WI38 (cell line): Measurements from ENCODE around the gene EPYC.

Experiments
- H3K4me3 ChIP-seq: 2 replicates; pipeline ENCODE4 v1.5.1; 2011; ENCODE audit warnings: low read depth, mild to moderate bottlenecking, control low read depth, low read length
- TF ChIP-seq, protein P1 (sequence below): IDR thresholded peaks from 2 replicates; pipeline ENCODE4 v1.5.1; 2012; ENCODE audit warnings: low read depth, mild to moderate bottlenecking, control low read depth, low read length

The EPYC gene

DNA sequence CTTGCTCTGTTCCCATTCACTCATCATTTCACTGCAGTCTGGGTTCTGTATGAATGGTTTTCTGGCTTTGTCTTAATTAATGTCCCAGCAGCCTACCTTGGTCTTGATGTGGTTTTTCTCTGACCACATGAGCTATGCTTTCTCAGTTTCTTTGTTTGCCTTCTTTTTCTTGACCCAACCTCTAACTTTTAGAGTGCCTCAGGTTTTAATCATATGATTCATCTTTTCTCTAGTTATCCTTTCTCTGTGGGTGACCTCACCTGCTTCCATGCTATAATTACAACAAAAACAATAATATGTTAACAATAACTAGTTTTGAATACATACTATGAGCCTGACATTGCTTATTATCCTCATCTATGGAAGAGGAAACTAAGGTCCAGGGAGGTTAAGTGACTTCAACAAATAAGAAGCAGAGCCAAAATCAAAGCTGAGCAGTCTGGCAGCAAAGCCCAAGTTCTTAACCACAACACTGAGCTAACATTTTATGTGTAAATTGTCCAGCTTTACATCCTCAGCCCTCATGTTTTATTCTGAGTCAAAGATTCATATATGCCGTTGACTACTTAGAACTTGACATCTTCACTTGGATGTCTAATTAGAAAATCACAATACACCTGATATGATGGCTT lies 4.7 kb upstream of the EPYC start:
- TF ChIP-seq, protein P1, sequence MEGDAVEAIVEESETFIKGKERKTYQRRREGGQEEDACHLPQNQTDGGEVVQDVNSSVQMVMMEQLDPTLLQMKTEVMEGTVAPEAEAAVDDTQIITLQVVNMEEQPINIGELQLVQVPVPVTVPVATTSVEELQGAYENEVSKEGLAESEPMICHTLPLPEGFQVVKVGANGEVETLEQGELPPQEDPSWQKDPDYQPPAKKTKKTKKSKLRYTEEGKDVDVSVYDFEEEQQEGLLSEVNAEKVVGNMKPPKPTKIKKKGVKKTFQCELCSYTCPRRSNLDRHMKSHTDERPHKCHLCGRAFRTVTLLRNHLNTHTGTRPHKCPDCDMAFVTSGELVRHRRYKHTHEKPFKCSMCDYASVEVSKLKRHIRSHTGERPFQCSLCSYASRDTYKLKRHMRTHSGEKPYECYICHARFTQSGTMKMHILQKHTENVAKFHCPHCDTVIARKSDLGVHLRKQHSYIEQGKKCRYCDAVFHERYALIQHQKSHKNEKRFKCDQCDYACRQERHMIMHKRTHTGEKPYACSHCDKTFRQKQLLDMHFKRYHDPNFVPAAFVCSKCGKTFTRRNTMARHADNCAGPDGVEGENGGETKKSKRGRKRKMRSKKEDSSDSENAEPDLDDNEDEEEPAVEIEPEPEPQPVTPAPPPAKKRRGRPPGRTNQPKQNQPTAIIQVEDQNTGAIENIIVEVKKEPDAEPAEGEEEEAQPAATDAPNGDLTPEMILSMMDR: no peak
- H3K4me3 ChIP-seq: no peak overlapping the region

DNA sequence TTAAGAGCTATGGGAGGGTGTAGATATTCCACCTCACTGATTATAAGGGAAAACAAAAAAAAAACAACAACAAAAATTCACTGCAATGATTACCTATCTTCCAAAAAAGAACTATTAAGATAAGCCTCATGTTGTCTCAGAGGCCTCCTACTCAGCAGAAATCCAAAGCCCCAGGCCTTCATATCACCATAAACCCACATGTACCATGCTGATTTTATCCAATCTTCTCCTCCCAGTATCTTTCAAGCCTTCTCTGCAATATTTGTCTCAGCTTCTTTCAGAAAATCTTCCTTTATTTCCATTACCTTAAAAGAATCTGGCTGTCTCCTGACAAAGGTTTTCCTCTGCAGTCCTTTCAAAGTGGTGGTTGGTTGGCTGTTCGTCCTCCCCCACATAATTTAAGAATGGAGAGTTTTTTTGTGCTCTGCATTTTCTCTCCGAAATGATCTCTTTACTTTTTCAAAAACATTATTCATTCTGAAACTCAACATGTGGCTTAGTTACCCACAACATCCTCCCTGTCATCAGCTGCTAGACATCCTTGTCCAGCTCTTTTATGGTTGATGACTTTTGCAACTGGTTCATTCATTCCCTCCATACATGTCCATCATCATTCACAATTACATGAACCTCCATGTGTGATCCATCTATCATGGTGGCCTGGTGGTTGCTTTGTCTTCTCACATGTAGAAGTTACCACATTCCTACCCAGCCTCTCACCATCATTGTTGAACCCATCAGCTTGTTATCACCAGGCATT lies 2.9 kb upstream of the EPYC start:
- TF ChIP-seq, protein P1: no peak
- H3K4me3 ChIP-seq: no peak overlapping the region

DNA sequence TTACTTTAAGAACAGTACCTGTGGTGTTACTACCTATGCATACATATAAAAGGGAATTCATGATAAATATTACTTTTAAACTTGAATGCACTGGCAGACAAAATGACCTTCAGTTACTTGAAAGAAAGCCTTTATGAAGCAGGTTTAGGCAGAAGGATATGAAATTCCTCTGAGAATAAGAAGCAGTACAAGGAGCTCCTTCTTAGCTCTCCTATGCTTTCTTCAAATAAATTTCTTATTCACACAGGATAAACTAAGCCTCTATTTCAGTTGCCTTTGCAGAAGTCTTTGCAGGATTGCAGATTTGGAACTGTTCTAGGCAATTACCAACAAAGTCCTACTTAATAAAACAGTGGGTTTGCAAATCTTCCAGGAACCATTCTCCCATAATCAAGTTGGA lies 1.0 kb downstream of the EPYC start:
- TF ChIP-seq, protein P1: no peak
- no peak overlapping the region for H3K4me3 ChIP-seq

DNA sequence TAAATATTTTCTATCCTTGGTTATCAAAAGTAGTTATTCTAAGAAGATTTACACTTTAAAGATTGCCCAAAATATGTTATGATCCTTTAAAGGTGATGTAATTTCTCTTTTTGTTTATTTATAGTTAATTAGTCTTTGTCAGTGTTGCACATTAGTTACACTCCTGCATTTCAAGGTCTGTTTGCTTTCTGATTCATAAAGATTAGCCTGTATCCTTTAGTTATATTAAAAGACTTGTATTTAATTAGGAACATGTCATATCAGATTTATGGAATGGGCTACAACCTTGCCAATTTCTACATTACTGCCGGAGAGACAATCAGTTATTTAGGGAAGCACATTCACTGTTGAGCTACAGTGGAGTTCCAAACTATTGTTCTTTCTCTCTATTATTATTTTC lies 3.5 kb downstream of the EPYC start:
- TF ChIP-seq, protein P1: no peak
- no peak overlapping the region for H3K4me3 ChIP-seq

DNA sequence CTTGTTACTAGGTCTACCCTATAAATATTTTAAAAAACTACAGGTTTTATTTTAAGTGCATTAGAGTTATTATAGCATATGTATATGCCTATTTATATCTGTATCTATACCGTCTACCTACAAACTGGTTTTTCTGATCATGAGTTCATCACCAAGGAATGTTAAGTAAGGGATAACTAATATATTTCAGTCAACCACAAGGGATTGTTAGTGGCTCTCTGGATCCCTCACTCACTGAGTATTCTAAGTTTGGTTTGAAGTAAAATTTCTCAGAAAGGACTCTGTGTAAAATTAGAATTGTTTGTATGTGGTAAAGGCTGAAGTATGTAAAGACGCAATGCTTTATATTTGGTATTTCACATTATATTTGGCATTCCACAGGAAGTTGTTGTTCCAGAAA lies 4.8 kb downstream of the EPYC start:
- H3K4me3 ChIP-seq: no peak overlapping the region
- TF ChIP-seq, protein P1: no peak

DNA sequence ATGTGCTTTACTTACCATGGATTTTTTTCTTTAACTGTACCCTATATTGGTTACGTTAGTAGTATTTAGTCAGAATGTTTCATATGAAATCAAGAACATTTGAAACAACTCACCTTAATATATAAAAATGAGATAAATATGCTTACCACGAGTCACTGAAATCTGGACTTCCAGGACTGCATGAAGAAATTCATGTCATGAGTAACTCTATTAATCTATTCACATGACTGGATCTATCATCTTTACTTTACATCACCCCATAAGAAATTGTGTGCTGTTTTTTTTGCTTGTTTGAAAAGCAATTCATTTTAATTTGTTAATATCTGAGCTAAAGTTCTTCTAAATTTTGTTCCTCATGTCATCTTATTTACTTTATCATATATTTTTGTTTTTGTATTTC lies 5.2 kb downstream of the EPYC start:
- TF ChIP-seq, protein P1: no peak

DNA sequence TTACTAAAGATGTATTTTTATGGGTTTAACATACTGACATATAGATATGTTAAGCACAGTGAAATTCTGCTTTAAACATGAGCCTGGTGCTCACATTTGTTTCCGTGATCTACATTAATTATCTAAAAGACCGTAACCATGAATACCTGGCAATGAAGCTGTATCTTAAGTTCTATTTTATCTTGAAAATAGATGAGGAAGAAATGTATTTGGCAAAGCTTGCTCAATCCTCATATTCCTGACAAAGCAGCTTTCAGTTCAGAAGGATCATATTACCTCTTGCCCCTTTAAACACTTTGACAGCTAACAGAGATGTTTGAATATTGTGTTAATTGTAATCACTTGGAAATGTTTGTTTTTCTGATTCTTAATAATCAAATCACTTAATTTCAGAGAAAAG lies 9.8 kb downstream of the EPYC start:
- TF ChIP-seq, protein P1: no peak
- H3K4me3 ChIP-seq: no peak overlapping the region

More for the DNA sequence above, 5.2 kb downstream of the EPYC start:
- H3K4me3 ChIP-seq: no peak overlapping the region
